Femur (tissue), 1 donor: ENCODE measurements around the gene GOLGB1.

ENCODE experiments used
- DNase-seq: peaks from one replicate; pipeline ENCODE4 v3.0.0-alpha.2; 2017

GOLGB1 gene

DNA sequence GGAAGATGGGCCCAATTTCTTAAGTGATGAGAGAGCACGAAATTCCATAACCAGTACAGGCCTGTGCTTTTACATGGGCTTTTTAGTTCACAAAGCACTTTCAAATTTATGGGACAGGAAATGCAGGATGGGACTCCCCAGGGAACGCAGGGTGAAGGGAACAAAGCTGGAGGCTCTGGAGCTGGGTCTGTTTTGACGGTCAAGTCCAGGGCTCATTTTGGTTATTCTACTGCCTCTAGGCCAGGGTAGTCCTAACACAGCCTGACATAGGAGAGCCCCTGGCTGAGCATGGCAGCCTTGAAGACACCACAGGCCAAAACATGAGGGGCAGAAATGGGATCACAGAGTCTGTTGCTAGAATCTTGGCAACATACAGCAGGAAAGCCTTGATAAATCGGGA lies 122.3 kb downstream of the GOLGB1 start:
- DNase-seq, result no peak

GRCh38 chr3:121626495-121626894 lies 123.0 kb downstream of the GOLGB1 start:
- no peak for DNase-seq

DNA sequence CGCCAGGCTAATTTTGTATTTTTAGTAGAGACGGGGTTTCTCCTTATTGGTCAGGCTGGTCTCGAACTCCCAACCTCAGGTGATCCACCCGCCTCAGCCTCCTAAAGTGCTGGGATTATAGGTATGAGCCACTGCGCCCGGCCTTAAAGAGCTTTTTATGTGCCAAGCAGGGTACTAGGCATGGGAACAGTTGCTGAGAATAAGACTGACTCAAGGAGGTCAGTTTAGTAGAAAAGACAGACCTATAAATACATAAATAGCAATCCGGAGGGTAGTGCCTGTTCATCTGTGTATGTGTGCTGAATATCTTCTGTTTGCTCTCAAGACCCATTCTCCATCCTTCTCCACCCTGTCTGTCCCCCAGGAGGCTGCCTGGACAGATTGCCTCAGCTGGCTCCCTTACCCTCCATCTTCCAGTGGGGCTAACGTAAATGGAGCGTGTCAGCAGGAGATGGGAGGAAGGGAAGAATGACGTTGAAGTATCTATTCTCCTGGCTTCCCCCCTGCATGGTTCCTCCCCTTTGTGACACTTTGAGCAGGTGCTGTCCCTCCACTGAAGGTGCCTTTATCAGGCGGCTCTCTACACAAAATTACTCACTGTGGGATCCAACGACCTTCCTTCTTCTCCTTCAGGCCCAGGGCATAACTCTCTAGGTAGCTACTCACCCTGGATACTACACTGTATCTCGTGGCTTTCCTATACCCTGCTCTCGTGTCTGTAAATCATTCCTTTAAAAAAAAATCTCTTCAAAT lies 125.2 kb downstream of the GOLGB1 start:
- DNase-seq, result no peak

DNA sequence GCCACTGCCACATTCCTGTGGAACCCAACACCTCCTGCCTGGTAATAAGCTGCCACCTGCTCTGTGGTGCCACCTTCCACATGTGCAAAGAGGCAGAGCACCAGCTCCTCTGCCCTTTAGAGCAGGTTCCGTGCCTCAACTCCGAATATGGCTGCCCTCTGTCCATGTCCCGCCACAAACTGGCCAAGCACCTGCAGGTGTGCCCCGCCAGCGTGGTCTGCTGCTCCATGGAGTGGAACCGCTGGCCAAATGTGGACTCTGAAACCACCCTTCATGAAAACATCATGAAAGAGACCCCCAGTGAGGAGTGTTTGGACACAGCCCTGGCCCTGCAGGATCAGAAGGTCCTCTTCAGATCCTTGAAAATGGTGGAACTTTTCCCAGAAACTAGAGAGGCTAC lies 128.1 kb downstream of the GOLGB1 start:
- DNase-seq, result no peak

DNA sequence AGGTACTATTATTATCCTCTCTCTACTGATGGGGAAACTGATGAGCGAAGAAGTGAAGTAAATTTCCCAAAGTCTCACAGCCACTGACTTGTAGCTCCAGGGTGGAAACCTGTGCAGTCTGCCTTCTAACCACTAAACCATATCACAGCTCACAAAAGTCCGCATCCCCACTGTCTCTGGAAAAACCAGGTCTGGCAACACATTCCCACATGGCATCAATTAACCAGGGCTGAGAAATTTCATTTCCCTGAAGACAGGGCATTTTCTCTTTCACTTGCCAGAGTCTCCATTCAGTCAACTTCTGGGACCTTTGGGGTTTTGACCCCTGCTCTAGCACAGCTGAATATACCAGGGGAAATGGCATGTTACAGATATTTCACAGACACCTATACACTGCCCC lies 129.8 kb downstream of the GOLGB1 start:
- DNase-seq, result no peak
